ENCODE data around the gene YIF1B. TPM values are rescaled to one million over a fixed set of nuclear protein-coding genes. Genes with fewer than 3 reads are reported as not detected.

Gene YIF1B
- total and polyA plus RNA-seq, 2 of the 4 experiments (the other 2 are of a cell fraction): 72.2 to 165 TPM

DNA sequence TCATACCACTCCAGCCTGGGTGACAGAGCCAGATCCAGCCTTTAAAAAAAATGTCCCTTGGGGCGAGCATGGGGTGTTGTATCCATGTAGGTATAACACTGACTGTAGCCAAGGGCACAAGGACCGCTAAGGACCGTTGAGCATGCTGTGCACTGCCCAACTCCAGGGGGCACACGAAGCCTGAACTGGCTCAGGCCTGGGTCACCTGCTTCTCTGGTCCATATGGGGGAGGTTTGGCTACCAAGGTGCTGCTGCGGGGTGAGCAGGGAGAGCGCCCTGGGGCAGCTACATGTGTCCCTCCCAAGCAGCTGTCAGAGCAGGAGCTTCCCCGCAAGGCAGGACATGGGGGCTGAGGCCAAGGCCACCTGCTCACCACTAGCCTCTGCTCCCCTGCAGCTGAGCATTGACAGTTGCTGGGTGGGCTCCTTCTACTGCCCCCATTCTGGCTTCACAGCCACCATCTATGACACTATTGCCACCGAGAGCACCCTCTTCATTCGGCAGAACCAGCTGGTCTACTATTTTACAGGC is 36.2 kb upstream of the YIF1B start:
- CTCF ChIA-PET: no interaction called here
- no peaks in the 10 kb centered on the region for H3K9me1 ChIP-seq (ENCODE audit: insufficient read depth, low read length)
- POLR2A ChIA-PET (ENCODE audit: unreplicated experiment): no interaction called here

More for the DNA sequence above, 36.2 kb upstream of the YIF1B start:
- dilution Hi-C loops (cut with HindIII; ENCODE audit: low sequenced_read_pairs, unreplicated experiment) (no loop called here), in situ Hi-C loops (cut with MboI; ENCODE audit: low sequenced_read_pairs) (no loop called here), intact Hi-C loops (cut with micrococcal nuclease) (no loop called here)
- H2AK5ac ChIP-seq (ENCODE audit: low read depth, low read length): no peak overlapping the region
- no peak overlapping the region for H2AFZ ChIP-seq (replicated peaks; ENCODE audit: low read length, poor library complexity)
- H3K14ac ChIP-seq (replicated peaks; ENCODE audit: low read depth, low read length): no peak overlapping the region
- no peak overlapping the region for H2AK9ac ChIP-seq (replicated peaks; ENCODE audit: low read depth, low read length, poor library complexity)
- no peak overlapping the region for H2BK120ac ChIP-seq (ENCODE audit: low read depth, low read length)
- H2BK15ac ChIP-seq (ENCODE audit: low read depth, low read length): no peak overlapping the region
- H4K5ac ChIP-seq (ENCODE audit: low read depth, low read length): no peak overlapping the region
- no peak overlapping the region for H3K23ac ChIP-seq (ENCODE audit: low read depth, low read length)
- H3K9me3 ChIP-seq (ENCODE audit: control insufficient read depth, insufficient read depth, low read length): no peaks in the 10 kb centered on the region
- DNase-seq (no peak), ATAC-seq (ENCODE audit: low read depth) (no peak)
- H4K20me1 ChIP-seq (ENCODE audit: insufficient read depth, low read length): no peaks in the 10 kb centered on the region
- WGBS, 2 experiments (ENCODE audit: extremely low coverage in 2 of 2, insufficient read length in 1 of 2): 90% methylated on average over 2 of the region's 9 CpGs; no CpG with 5 or more reads in 1 of the 2 experiments
- no peaks in the 10 kb centered on the region for H3K79me1 ChIP-seq (ENCODE audit: low read depth in 1 of 2, low read length in 2 of 2)
- H4K91ac ChIP-seq (ENCODE audit: insufficient read depth, low read depth, low read length): no peak overlapping the region
- no peak overlapping the region for H3K4me2 ChIP-seq (ENCODE audit: low read depth, low read length)
- peaks cover 19% of the 10 kb centered on the region; the same call in 1 of the 2 replicates for H3K27me3 ChIP-seq (ENCODE audit: control insufficient read depth, insufficient read depth, low read length)
- H3K9ac ChIP-seq (ENCODE audit: low read depth, low read length): no peak overlapping the region
- no peak overlapping the region for H3K27ac ChIP-seq (ENCODE audit: insufficient read depth, low read length)
- no peak overlapping the region for H3K4ac ChIP-seq (ENCODE audit: low read depth, low read length)
- BruUV-seq (replicated peaks): no TSS peak
- H3K4me3 ChIP-seq (ENCODE audit: insufficient read depth, low read depth, low read length): no peak overlapping the region
- no peaks in the 10 kb centered on the region for H3K4me1 ChIP-seq (ENCODE audit: control insufficient read depth, insufficient read depth, low read length)
- H4K8ac ChIP-seq (ENCODE audit: low read depth in 2 of 2, low read length in 2 of 2): no peak overlapping the region
- TF ChIP-seq, protein P1, sequence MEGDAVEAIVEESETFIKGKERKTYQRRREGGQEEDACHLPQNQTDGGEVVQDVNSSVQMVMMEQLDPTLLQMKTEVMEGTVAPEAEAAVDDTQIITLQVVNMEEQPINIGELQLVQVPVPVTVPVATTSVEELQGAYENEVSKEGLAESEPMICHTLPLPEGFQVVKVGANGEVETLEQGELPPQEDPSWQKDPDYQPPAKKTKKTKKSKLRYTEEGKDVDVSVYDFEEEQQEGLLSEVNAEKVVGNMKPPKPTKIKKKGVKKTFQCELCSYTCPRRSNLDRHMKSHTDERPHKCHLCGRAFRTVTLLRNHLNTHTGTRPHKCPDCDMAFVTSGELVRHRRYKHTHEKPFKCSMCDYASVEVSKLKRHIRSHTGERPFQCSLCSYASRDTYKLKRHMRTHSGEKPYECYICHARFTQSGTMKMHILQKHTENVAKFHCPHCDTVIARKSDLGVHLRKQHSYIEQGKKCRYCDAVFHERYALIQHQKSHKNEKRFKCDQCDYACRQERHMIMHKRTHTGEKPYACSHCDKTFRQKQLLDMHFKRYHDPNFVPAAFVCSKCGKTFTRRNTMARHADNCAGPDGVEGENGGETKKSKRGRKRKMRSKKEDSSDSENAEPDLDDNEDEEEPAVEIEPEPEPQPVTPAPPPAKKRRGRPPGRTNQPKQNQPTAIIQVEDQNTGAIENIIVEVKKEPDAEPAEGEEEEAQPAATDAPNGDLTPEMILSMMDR (conservative IDR thresholded peaks at IDR 0.05; ENCODE audit: low read depth, low read length): no peak
- TF ChIP-seq CHD1 (IDR thresholded peaks at IDR 0.05; ENCODE audit: low read depth, low read length): no peak
- no peak for TF ChIP-seq RFX5 (IDR thresholded peaks at IDR 0.05; ENCODE audit: low read depth, low read length)
- no peak for TF ChIP-seq FOS (IDR thresholded peaks at IDR 0.05; ENCODE audit: low read depth, low read length)
- TF ChIP-seq, protein P2, sequence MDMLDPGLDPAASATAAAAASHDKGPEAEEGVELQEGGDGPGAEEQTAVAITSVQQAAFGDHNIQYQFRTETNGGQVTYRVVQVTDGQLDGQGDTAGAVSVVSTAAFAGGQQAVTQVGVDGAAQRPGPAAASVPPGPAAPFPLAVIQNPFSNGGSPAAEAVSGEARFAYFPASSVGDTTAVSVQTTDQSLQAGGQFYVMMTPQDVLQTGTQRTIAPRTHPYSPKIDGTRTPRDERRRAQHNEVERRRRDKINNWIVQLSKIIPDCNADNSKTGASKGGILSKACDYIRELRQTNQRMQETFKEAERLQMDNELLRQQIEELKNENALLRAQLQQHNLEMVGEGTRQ (IDR thresholded peaks at IDR 0.05; ENCODE audit: low read depth, low read length): no peak
- H3K56ac ChIP-seq (ENCODE audit: extremely low read depth, insufficient read depth, low read length): no peak overlapping the region
- H3K18ac ChIP-seq (ENCODE audit: low read depth, low read length): no peak overlapping the region
- H3K36me3 ChIP-seq (ENCODE audit: control insufficient read depth, insufficient read depth, low read length): no peaks in the 10 kb centered on the region
- no peak overlapping the region for H2BK20ac ChIP-seq (ENCODE audit: low read depth, low read length)
- no peak overlapping the region for H2BK5ac ChIP-seq (ENCODE audit: low read depth, low read length, poor library complexity, severe bottlenecking)
